ENCODE measurements around the gene NCAM1.

- TF ChIP-seq, protein P1, sequence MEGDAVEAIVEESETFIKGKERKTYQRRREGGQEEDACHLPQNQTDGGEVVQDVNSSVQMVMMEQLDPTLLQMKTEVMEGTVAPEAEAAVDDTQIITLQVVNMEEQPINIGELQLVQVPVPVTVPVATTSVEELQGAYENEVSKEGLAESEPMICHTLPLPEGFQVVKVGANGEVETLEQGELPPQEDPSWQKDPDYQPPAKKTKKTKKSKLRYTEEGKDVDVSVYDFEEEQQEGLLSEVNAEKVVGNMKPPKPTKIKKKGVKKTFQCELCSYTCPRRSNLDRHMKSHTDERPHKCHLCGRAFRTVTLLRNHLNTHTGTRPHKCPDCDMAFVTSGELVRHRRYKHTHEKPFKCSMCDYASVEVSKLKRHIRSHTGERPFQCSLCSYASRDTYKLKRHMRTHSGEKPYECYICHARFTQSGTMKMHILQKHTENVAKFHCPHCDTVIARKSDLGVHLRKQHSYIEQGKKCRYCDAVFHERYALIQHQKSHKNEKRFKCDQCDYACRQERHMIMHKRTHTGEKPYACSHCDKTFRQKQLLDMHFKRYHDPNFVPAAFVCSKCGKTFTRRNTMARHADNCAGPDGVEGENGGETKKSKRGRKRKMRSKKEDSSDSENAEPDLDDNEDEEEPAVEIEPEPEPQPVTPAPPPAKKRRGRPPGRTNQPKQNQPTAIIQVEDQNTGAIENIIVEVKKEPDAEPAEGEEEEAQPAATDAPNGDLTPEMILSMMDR (IDR thresholded peaks at IDR 0.05 in 8 of 11, conservative IDR thresholded peaks at IDR 0.05 in 3 of 11) = no peak
- no peak for TF ChIP-seq POLR2A (IDR thresholded peaks at IDR 0.05)
Observed at GRCh38 chr11:113034576-113034975, 73.4 kb downstream of the NCAM1 start.

Data from spleen (tissue), 7 donors.